ENCODE results near the gene FOXA1. TPM values are rescaled to one million over a fixed set of nuclear protein-coding genes. Genes with fewer than 3 reads are reported as not detected.

The FOXA1 gene
- polyA plus RNA-seq, 1 experiment: 0.07 TPM

GRCh38 chr14:37603688-37604251, 8.7 kb upstream of the FOXA1 start:
- Histone ChIP-seq H3K27me3 (ENCODE audit: control insufficient read depth, insufficient read depth, low read length) (peaks cover 78% of the 10 kb centered on the region), H3K27ac (ENCODE audit: low read depth, low read length) (no peak overlapping the region), H3K4me3 (ENCODE audit: low read depth, low read length) (no peak overlapping the region), H3K9me3 (ENCODE audit: control insufficient read depth, insufficient read depth, low read length) (peaks cover 11% of the 10 kb centered on the region)
- ChIA-PET CTCF (interaction anchor here (1.9 kb wide), 1 partner anchor 372 kb away, joined by 4 read pairs; no protein-coding TSS in a partner anchor), POLR2A (no interaction called here)
- TF ChIP-seq CTCF (IDR thresholded peaks at IDR 0.05; ENCODE audit: low read depth, low read length): no peak
- no peak for DNase-seq (ENCODE audit: low read depth, low spot score)

DNA sequence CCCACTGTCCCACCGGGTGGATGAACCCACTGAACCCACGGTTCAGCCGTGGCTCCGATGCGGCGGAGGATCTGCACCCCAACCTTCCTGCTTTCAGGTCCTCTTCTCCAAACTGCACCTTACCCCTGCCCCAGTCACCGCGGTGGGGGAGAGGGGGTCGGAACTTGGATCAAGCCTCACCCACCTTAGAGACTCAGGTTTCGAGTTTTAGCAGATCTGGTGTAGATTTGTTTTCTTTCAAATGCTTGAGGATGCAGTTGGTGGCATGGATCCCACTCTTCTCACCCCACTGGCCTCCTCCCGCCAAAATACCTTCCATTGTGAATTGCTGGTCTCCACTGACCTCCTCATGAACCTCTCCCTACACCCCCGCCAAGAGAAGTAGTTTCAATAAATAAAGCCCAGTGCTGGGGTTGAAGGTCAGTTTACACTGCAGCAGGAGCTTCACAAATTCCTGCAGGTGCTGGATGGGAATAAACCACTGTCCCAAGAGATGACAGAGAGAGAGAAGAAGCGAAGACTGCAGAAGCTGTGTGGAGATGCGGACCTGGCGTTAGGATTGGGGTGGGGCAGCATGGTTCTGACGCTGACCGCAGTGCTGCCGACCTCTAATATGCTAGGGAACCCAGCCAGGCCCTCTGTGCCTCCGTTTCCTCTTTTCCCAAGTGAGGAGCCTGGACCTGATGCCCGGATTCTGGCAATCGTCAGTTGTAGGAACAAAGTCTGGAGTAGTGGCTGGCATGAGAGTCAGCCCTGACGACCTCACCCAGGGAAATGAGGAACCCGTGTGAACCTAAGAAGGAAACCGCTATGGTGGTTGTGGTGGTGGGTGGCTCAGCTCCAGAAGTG, 7.8 kb upstream of the FOXA1 start:
- CTCF ChIA-PET: no interaction called here
- POLR2A ChIA-PET: no interaction called here
- Histone ChIP-seq H3K27me3 (ENCODE audit: control insufficient read depth, insufficient read depth, low read length) (peaks cover 83% of the 10 kb centered on the region), H3K27ac (ENCODE audit: low read depth, low read length) (no peak overlapping the region), H3K4me3 (ENCODE audit: low read depth, low read length) (no peak overlapping the region), H3K9me3 (ENCODE audit: control insufficient read depth, insufficient read depth, low read length) (peaks cover 16% of the 10 kb centered on the region)
- DNase-seq (ENCODE audit: low read depth, low spot score): no peak
- TF ChIP-seq CTCF (IDR thresholded peaks at IDR 0.05; ENCODE audit: low read depth, low read length): no peak

DNA sequence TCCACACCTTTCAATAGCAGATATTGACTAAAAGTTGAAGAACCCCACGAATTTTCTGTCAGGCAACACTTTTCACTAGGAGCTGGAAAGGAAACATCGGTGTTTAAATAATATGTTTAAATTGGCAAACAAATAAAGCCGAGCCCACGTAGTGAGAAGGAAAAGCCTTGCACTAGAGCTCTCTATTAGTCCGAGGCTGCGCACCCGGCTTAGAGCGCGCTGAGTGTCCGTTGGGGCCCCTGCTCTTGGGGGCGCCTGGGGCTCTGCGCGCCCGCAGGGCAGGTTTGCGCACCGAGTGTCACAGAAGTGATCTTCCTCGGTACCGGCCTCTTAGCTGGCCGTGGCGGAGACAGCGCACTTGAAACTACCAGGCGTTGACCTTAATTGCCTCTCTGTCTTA, 6.8 kb upstream of the FOXA1 start:
- peaks cover 16% of the 10 kb centered on the region for H3K9me3 ChIP-seq (ENCODE audit: control insufficient read depth, insufficient read depth, low read length)
- ChIA-PET CTCF (interaction anchor here (0.7 to 1.4 kb wide), 2 partner anchors 355 to 369 kb away, joined by 3 to 4 read pairs; no protein-coding TSS in a partner anchor), POLR2A (no interaction called here)
- H3K27ac ChIP-seq (ENCODE audit: low read depth, low read length): no peak overlapping the region
- H3K27me3 ChIP-seq (ENCODE audit: control insufficient read depth, insufficient read depth, low read length): peaks cover 90% of the 10 kb centered on the region
- no peak for TF ChIP-seq CTCF (IDR thresholded peaks at IDR 0.05; ENCODE audit: low read depth, low read length)
- DNase-seq (ENCODE audit: low read depth, low spot score): no peak
- no peak overlapping the region for H3K4me3 ChIP-seq (ENCODE audit: low read depth, low read length)

GRCh38 chr14:37600880-37601741, 6.1 kb upstream of the FOXA1 start:
- H3K9me3 ChIP-seq (ENCODE audit: control insufficient read depth, insufficient read depth, low read length): peaks cover 16% of the 10 kb centered on the region
- no peak for TF ChIP-seq CTCF (IDR thresholded peaks at IDR 0.05; ENCODE audit: low read depth, low read length)
- ChIA-PET POLR2A (no interaction called here), CTCF (interaction anchor here (0.6 to 1.4 kb wide), 5 partner anchors 58 to 371 kb away, joined by 3 to 6 read pairs (median 4); no protein-coding TSS in a partner anchor)
- H3K27ac ChIP-seq (ENCODE audit: low read depth, low read length): no peak overlapping the region
- peaks cover 96% of the 10 kb centered on the region for H3K27me3 ChIP-seq (ENCODE audit: control insufficient read depth, insufficient read depth, low read length)
- no peak for DNase-seq (ENCODE audit: low read depth, low spot score)
- no peak overlapping the region for H3K4me3 ChIP-seq (ENCODE audit: low read depth, low read length)

Data from AG04450 (cell line).